ENCODE data around the gene GTPBP4.

The GTPBP4 gene

GRCh38 chr10:1011696-1012095, 23.5 kb downstream of the GTPBP4 start:
- DNase-seq, result no peak
- H3K36me3 ChIP-seq (replicated peaks), result peaks cover 80% of the 10 kb centered on the region
- H3K27ac ChIP-seq, result no peak overlapping the region
- H3K27me3 ChIP-seq (replicated peaks), result no peaks in the 10 kb centered on the region
- TF ChIP-seq CTCF (IDR thresholded peaks at IDR 0.05; ENCODE audit: low read depth, low read length, missing control alignments), result no peak
- in situ Hi-C loops (cut with HindIII; ENCODE audit: low pct_ligation_motif_present, low sequenced_read_pairs), result no loop called here
- H3K4me3 ChIP-seq (ENCODE audit: low read depth, low read length), result no peak overlapping the region

GRCh38 chr10:1015688-1016087, 27.5 kb downstream of the GTPBP4 start:
- in situ Hi-C loops (cut with HindIII; ENCODE audit: low pct_ligation_motif_present, low sequenced_read_pairs), result no loop called here
- Histone ChIP-seq H3K4me3 (ENCODE audit: low read depth, low read length) (no peak overlapping the region), H3K27ac (no peak overlapping the region), H3K36me3 (replicated peaks) (peaks cover 78% of the 10 kb centered on the region), H3K27me3 (replicated peaks) (no peaks in the 10 kb centered on the region)
- TF ChIP-seq CTCF (IDR thresholded peaks at IDR 0.05; ENCODE audit: low read depth, low read length, missing control alignments), result no peak
- DNase-seq, result no peak

GRCh38 chr10:1019362-1019761, 31.1 kb downstream of the GTPBP4 start:
- H3K27me3 ChIP-seq (replicated peaks), result no peaks in the 10 kb centered on the region
- in situ Hi-C loops (cut with HindIII; ENCODE audit: low pct_ligation_motif_present, low sequenced_read_pairs), result no loop called here
- no peak overlapping the region for H3K27ac ChIP-seq
- H3K36me3 ChIP-seq (replicated peaks), result peaks cover 44% of the 10 kb centered on the region
- no peak for DNase-seq
- H3K4me3 ChIP-seq (ENCODE audit: low read depth, low read length), result no peak overlapping the region
- TF ChIP-seq CTCF (IDR thresholded peaks at IDR 0.05; ENCODE audit: low read depth, low read length, missing control alignments), result no peak

- in situ Hi-C loops (cut with HindIII; ENCODE audit: low pct_ligation_motif_present, low sequenced_read_pairs), result no loop called here
- DNase-seq, result no peak
These were observed 32.2 kb downstream of the GTPBP4 start for GRCh38 chr10:1020460-1020859.

GRCh38 chr10:1020958-1021357, 32.7 kb downstream of the GTPBP4 start:
- Histone ChIP-seq H3K27ac (no peak overlapping the region), H3K27me3 (replicated peaks) (no peaks in the 10 kb centered on the region), H3K4me3 (ENCODE audit: low read depth, low read length) (no peak overlapping the region), H3K36me3 (replicated peaks) (peaks cover 39% of the 10 kb centered on the region)
- TF ChIP-seq CTCF (IDR thresholded peaks at IDR 0.05; ENCODE audit: low read depth, low read length, missing control alignments), result no peak
- in situ Hi-C loops (cut with HindIII; ENCODE audit: low pct_ligation_motif_present, low sequenced_read_pairs), result no loop called here
- no peak for DNase-seq

More at GRCh38 chr10:1020460-1020859, 32.2 kb downstream of the GTPBP4 start:
- Histone ChIP-seq H3K27ac (no peak overlapping the region), H3K36me3 (replicated peaks) (peaks cover 43% of the 10 kb centered on the region), H3K4me3 (ENCODE audit: low read depth, low read length) (no peak overlapping the region), H3K27me3 (replicated peaks) (no peaks in the 10 kb centered on the region)
- TF ChIP-seq CTCF (IDR thresholded peaks at IDR 0.05; ENCODE audit: low read depth, low read length, missing control alignments), result no peak

- Histone ChIP-seq H3K4me3 (ENCODE audit: low read depth, low read length) (no peak overlapping the region), H3K27me3 (replicated peaks) (no peaks in the 10 kb centered on the region), H3K27ac (no peak overlapping the region), H3K36me3 (replicated peaks) (peaks cover 26% of the 10 kb centered on the region)
- TF ChIP-seq CTCF (IDR thresholded peaks at IDR 0.05; ENCODE audit: low read depth, low read length, missing control alignments), result no peak
- in situ Hi-C loops (cut with HindIII; ENCODE audit: low pct_ligation_motif_present, low sequenced_read_pairs), result no loop called here
- DNase-seq, result no peak
These were observed 34.2 kb downstream of the GTPBP4 start for GRCh38 chr10:1022413-1022812.
